HepG2 (cell line): Measurements from ENCODE around the gene STMN1. TPM values are rescaled to one million over a fixed set of nuclear protein-coding genes. Genes with fewer than 3 reads are reported as not detected.
A peak's percentile ranks its signal among the peaks of the same experiment; 100 is the strongest.

ENCODE experiments used
- BRD4 ChIP-seq: sonication (generic); formaldehyde crosslinking; IDR thresholded peaks from 2 replicates; pipeline ENCODE4 v1.4.0; 2020; ENCODE audit warnings: missing genetic modification reagents
- CREM ChIP-seq, 2 experiments: sonication (generic) in 1 of 2; formaldehyde crosslinking in 1 of 2; IDR thresholded peaks; 2 replicates each; pipeline versions ENCODE4 v1.4.0 to v1.6.1; 2016 to 2020; ENCODE audit warnings: antibody characterized with exemption in 1 of 2, mild to moderate bottlenecking in 1 of 2, missing genetic modification reagents in 1 of 2
- JARID2 ChIP-seq: sonication (generic); formaldehyde crosslinking; IDR thresholded peaks from 2 replicates; pipeline ENCODE4 v1.8.1; 2023; ENCODE audit warnings: missing genetic modification reagents, inconsistent platforms; ENCODE audit not compliant: insufficient replicate concordance
- KLF6 ChIP-seq: IDR thresholded peaks from 2 replicates; pipeline ENCODE4 v1.8.0; 2016; ENCODE audit warnings: missing biosample characterization, missing genetic modification reagents
- MBD4 ChIP-seq: IDR thresholded peaks from 2 replicates; pipeline ENCODE4 v1.6.1; 2012; ENCODE audit warnings: low read length, inconsistent platforms, borderline replicate concordance
- RCOR2 ChIP-seq: IDR thresholded peaks from 2 replicates; pipeline ENCODE4 v1.6.1; 2016; ENCODE audit warnings: missing biosample characterization, missing genetic modification reagents
- SALL1 ChIP-seq: sonication (generic); formaldehyde crosslinking; IDR thresholded peaks from 2 replicates; pipeline ENCODE4 v1.8.0; 2022; ENCODE audit warnings: mild to moderate bottlenecking, missing genetic modification reagents
- SMYD3 ChIP-seq: sonication (generic); formaldehyde crosslinking; IDR thresholded peaks from 2 replicates; pipeline ENCODE4 v1.8.1; 2023; ENCODE audit warnings: mild to moderate bottlenecking, missing genetic modification reagents
- SOX5 ChIP-seq: IDR thresholded peaks from 2 replicates; pipeline ENCODE4 v1.6.1; 2016; ENCODE audit warnings: borderline replicate concordance
- WIZ ChIP-seq: sonication (generic); formaldehyde crosslinking; IDR thresholded peaks from 2 replicates; pipeline ENCODE4 v1.5.1; 2020; ENCODE audit warnings: mild to moderate bottlenecking, missing genetic modification reagents
- ZBTB8A ChIP-seq: sonication (generic); formaldehyde crosslinking; IDR thresholded peaks from 2 replicates; pipeline ENCODE4 v1.4.0; 2020; ENCODE audit warnings: mild to moderate bottlenecking, low read depth, missing genetic modification reagents, borderline replicate concordance
- ZEB1 ChIP-seq: IDR thresholded peaks from 2 replicates; pipeline ENCODE4 v1.6.1; 2012; ENCODE audit warnings: mild to moderate bottlenecking, low read depth, inconsistent platforms; ENCODE audit not compliant: insufficient replicate concordance
- ZNF121 ChIP-seq: sonication (generic); formaldehyde crosslinking; IDR thresholded peaks from 2 replicates; pipeline ENCODE4 v1.5.0; 2020; ENCODE audit warnings: mild to moderate bottlenecking, missing genetic modification reagents
- ZNF761 ChIP-seq: sonication (generic); formaldehyde crosslinking; conservative IDR thresholded peaks from 2 replicates; pipeline ENCODE4 v1.4.0; 2020; ENCODE audit warnings: mild to moderate bottlenecking, missing genetic modification reagents
- polyA plus RNA-seq, 8 experiments: library from polyadenylated mRNA; depleted of rRNA in 3 of 8; stranded (reverse) in 7 of 8; unstranded in 1 of 8; fragments of >200 nt; fragmentation: Illumina TruSeq in 4 of 8; extraction: Trizol in 4 of 8; gene quantifications; 2 replicates each; pipeline versions ENCODE4 v1.2.1 to v1.2.3, GENCODE V29; 2011 to 2016; ENCODE audit warnings: low read depth in 4 of 8, missing spikeins in 1 of 8, mixed read lengths in 1 of 8; ENCODE audit not compliant: insufficient read depth in 1 of 8
- total RNA-seq, 5 experiments: library from RNA; depleted of rRNA; stranded (reverse); fragments of >200 nt; fragmentation: Illumina TruSeq; extraction: Trizol; gene quantifications; 2 replicates each; pipeline ENCODE4 v1.2.3, GENCODE V29; 2016; ENCODE audit warnings: low read depth in 1 of 5
- TF ChIP-seq, protein P1 (sequence below): sonication (generic); formaldehyde crosslinking; IDR thresholded peaks from one replicate; pipeline ENCODE4 v1.5.1; 2020; ENCODE audit warnings: mild to moderate bottlenecking, missing genetic modification reagents; ENCODE audit errors: not compliant biosample characterization
- TF ChIP-seq, protein P2 (sequence below): sonication (generic); formaldehyde crosslinking; IDR thresholded peaks from 2 replicates; pipeline ENCODE4 v1.4.0; 2020; ENCODE audit warnings: missing genetic modification reagents
- TF ChIP-seq, protein P3 (sequence below): sonication (generic); formaldehyde crosslinking; IDR thresholded peaks from 2 replicates; pipeline ENCODE4 v1.4.0; 2020; ENCODE audit warnings: low read depth, missing genetic modification reagents

Gene STMN1
- total and polyA plus RNA-seq, 2 of the 13 experiments (the other 11 are each of a cell fraction or from before 2014, with no cell fraction given) = 45.9 to 409 TPM

DNA sequence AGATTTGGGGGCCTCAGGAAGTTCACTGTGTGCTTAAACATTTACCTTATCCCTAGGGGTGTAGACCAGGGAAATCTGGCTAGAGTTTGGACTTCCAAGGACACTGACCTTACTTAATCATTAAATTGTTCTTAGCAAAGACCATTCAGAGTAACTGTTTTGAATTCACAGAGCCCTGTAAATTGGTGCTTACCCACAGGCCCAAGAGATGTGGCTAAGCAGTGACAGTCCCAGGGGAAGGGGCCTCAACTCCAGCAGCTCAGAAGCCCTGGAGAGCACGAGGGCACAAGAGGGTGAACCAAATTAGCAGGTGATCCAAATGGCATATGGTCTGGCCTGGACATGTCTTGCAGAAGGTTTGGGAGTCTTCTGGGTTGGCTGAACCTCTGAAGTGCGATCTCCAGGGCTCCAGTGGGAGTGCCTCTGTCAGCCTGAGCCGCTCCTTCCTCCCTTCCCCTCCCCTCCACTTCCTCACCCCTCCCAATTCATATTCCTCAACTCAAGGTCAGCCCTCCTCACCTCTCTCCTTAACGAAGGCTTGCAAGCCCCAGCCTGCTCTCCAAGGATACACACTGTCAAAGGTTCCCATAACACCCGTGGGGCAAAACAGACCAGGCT lies 35.0 kb downstream of the STMN1 start (continued):
- TF ChIP-seq, protein P1, sequence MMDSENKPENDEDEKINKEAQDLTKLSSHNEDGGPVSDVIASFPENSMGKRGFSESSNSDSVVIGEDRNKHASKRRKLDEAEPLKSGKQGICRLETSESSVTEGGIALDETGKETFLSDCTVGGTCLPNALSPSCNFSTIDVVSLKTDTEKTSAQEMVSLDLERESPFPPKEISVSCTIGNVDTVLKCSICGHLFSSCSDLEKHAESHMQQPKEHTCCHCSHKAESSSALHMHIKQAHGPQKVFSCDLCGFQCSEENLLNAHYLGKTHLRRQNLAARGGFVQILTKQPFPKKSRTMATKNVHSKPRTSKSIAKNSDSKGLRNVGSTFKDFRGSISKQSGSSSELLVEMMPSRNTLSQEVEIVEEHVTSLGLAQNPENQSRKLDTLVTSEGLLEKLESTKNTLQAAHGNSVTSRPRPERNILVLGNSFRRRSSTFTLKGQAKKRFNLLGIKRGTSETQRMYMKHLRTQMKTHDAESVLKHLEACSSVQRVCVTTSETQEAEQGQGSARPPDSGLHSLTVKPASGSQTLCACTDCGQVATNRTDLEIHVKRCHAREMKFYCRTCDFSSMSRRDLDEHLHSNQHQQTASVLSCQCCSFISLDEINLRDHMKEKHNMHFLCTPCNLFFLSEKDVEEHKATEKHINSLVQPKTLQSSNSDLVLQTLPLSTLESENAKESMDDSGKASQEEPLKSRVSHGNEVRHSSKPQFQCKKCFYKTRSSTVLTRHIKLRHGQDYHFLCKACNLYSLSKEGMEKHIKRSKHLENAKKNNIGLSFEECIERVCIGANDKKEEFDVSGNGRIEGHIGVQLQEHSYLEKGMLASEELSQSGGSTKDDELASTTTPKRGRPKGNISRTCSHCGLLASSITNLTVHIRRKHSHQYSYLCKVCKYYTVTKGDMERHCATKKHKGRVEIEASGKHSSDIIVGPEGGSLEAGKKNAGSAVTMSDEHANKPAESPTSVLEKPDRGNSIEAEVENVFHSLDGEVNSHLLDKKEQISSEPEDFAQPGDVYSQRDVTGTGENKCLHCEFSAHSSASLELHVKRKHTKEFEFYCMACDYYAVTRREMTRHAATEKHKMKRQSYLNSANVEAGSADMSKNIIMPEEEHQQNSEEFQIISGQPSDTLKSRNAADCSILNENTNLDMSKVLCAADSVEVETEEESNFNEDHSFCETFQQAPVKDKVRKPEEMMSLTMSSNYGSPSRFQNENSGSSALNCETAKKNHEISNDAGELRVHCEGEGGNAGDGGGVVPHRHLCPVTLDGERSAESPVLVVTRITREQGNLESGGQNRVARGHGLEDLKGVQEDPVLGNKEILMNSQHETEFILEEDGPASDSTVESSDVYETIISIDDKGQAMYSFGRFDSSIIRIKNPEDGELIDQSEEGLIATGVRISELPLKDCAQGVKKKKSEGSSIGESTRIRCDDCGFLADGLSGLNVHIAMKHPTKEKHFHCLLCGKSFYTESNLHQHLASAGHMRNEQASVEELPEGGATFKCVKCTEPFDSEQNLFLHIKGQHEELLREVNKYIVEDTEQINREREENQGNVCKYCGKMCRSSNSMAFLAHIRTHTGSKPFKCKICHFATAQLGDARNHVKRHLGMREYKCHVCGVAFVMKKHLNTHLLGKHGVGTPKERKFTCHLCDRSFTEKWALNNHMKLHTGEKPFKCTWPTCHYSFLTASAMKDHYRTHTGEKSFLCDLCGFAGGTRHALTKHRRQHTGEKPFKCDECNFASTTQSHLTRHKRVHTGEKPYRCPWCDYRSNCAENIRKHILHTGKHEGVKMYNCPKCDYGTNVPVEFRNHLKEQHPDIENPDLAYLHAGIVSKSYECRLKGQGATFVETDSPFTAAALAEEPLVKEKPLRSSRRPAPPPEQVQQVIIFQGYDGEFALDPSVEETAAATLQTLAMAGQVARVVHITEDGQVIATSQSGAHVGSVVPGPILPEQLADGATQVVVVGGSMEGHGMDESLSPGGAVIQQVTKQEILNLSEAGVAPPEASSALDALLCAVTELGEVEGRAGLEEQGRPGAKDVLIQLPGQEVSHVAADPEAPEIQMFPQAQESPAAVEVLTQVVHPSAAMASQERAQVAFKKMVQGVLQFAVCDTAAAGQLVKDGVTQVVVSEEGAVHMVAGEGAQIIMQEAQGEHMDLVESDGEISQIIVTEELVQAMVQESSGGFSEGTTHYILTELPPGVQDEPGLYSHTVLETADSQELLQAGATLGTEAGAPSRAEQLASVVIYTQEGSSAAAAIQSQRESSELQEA (CRISPR knock-in tag) = no peak
- 0 out of 2 replicates have a peak, but pooled peaks have one; percentile 2 for TF ChIP-seq BRD4
- no peak for TF ChIP-seq SOX5 (CRISPR knock-in tag)
- TF ChIP-seq MBD4 = no peak
- no peak; the same call in 1 of the 2 replicates for TF ChIP-seq RCOR2
- TF ChIP-seq SALL1 (CRISPR knock-in tag) = peak; percentile 46
- no peak for TF ChIP-seq ZEB1
- no peak for TF ChIP-seq ZBTB8A
- TF ChIP-seq, protein P2, sequence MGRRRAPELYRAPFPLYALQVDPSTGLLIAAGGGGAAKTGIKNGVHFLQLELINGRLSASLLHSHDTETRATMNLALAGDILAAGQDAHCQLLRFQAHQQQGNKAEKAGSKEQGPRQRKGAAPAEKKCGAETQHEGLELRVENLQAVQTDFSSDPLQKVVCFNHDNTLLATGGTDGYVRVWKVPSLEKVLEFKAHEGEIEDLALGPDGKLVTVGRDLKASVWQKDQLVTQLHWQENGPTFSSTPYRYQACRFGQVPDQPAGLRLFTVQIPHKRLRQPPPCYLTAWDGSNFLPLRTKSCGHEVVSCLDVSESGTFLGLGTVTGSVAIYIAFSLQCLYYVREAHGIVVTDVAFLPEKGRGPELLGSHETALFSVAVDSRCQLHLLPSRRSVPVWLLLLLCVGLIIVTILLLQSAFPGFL (CRISPR knock-in tag) = no peak
- no peak for TF ChIP-seq ZNF121 (CRISPR knock-in tag)
- TF ChIP-seq ZNF761 (CRISPR knock-in tag) = peak; percentile 55; the same call in 1 of the 2 replicates
- TF ChIP-seq KLF6 = no peak
- no peak for TF ChIP-seq SMYD3 (CRISPR knock-in tag)
- TF ChIP-seq CREM (IDR thresholded peaks at IDR 0.05) = peak; percentile 31; the same call in 1 of the 2 replicates
- TF ChIP-seq CREM (CRISPR knock-in tag; IDR thresholded peaks at IDR 0.05) = no peak
- no peak for TF ChIP-seq WIZ (CRISPR knock-in tag)
- TF ChIP-seq JARID2 (CRISPR knock-in tag) = no peak
- TF ChIP-seq, protein P3, sequence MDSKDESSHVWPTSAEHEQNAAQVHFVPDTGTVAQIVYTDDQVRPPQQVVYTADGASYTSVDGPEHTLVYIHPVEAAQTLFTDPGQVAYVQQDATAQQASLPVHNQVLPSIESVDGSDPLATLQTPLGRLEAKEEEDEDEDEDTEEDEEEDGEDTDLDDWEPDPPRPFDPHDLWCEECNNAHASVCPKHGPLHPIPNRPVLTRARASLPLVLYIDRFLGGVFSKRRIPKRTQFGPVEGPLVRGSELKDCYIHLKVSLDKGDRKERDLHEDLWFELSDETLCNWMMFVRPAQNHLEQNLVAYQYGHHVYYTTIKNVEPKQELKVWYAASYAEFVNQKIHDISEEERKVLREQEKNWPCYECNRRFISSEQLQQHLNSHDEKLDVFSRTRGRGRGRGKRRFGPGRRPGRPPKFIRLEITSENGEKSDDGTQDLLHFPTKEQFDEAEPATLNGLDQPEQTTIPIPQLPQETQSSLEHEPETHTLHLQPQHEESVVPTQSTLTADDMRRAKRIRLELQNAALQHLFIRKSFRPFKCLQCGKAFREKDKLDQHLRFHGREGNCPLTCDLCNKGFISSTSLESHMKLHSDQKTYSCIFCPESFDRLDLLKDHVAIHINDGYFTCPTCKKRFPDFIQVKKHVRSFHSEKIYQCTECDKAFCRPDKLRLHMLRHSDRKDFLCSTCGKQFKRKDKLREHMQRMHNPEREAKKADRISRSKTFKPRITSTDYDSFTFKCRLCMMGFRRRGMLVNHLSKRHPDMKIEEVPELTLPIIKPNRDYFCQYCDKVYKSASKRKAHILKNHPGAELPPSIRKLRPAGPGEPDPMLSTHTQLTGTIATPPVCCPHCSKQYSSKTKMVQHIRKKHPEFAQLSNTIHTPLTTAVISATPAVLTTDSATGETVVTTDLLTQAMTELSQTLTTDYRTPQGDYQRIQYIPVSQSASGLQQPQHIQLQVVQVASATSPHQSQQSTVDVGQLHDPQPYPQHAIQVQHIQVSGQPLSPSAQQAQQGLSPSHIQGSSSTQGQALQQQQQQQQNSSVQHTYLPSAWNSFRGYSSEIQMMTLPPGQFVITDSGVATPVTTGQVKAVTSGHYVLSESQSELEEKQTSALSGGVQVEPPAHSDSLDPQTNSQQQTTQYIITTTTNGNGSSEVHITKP (CRISPR knock-in tag) = no peak
